IMR-90 (cell line): ENCODE results near the gene AFMID. TPM values are rescaled to one million over a fixed set of nuclear protein-coding genes. Genes with fewer than 3 reads are reported as not detected.

Experiments used
- ATAC-seq: fragments of 200-7000 bp; cut with Tn5 transposase; 2 replicates; pipeline ENCODE4 v1.9.1; 2020; ENCODE audit warnings: low read depth, mild to moderate bottlenecking, moderate library complexity
- BruUV-seq: library from RNA; stranded (reverse); fragments of 400-500 nt; replicated peaks from 2 replicates; lab custom pipeline; 2021; lab: Mats Ljungman, UMichigan
- CTCF ChIA-PET: fragments of 300-600 bp; formaldehyde crosslinking; extraction: SDS; loops from one replicate; lab custom pipeline; 2021; ENCODE audit warnings: antibody characterized with exemption; lab: Yijun Ruan, JAX
- POLR2A ChIA-PET: fragments of 300-600 bp; sonication (Branson Sonifier 250); formaldehyde crosslinking; loops from one replicate; lab custom pipeline; 2022; ENCODE audit warnings: antibody characterized with exemption; ENCODE audit not compliant: unreplicated experiment; lab: Charles Lee
- DNase-seq: peaks from one replicate; pipeline ENCODE4 v3.0.0; 2013
- H2AFZ ChIP-seq: replicated peaks from 2 replicates; pipeline ENCODE3; 2013; ENCODE audit warnings: low read length, mild to moderate bottlenecking; ENCODE audit not compliant: poor library complexity
- H2AK5ac ChIP-seq: 2 replicates; pipeline ENCODE4 v1.6.1; 2013; ENCODE audit warnings: low read depth, low read length, inconsistent platforms
- H2AK9ac ChIP-seq: replicated peaks from 2 replicates; pipeline ENCODE3; 2013; ENCODE audit warnings: mild to moderate bottlenecking, low read depth, low read length, moderate library complexity; ENCODE audit not compliant: poor library complexity
- H2BK120ac ChIP-seq: 2 replicates; pipeline ENCODE4 v1.6.1; 2013; ENCODE audit warnings: low read depth, low read length, inconsistent platforms
- H2BK15ac ChIP-seq: 3 replicates; pipeline ENCODE4 v1.6.1; 2013; ENCODE audit warnings: low read depth, low read length, inconsistent platforms
- H2BK20ac ChIP-seq: 2 replicates; pipeline ENCODE4 v1.6.1; 2013; ENCODE audit warnings: low read depth, mild to moderate bottlenecking, inconsistent platforms, low read length, moderate library complexity
- H2BK5ac ChIP-seq: 2 replicates; pipeline ENCODE4 v1.6.1; 2013; ENCODE audit warnings: mild to moderate bottlenecking, low read depth, low read length, inconsistent platforms; ENCODE audit not compliant: poor library complexity, severe bottlenecking
- H3K14ac ChIP-seq: replicated peaks from 2 replicates; pipeline ENCODE4 v1.6.1; 2013; ENCODE audit warnings: low read depth, low read length, inconsistent platforms
- H3K18ac ChIP-seq: 2 replicates; pipeline ENCODE4 v1.6.1; 2013; ENCODE audit warnings: low read depth, low read length, control low read depth
- H3K23ac ChIP-seq: 2 replicates; pipeline ENCODE4 v1.6.1; 2013; ENCODE audit warnings: low read depth, low read length, inconsistent platforms
- H3K27ac ChIP-seq: 2 replicates; pipeline ENCODE4 v1.5.1; 2013; ENCODE audit warnings: mild to moderate bottlenecking, control low read depth, low read length; ENCODE audit not compliant: insufficient read depth
- H3K27me3 ChIP-seq: 2 replicates; pipeline ENCODE4 v1.6.1; 2013; ENCODE audit warnings: low read length; ENCODE audit not compliant: control insufficient read depth, insufficient read depth
- H3K36me3 ChIP-seq: 2 replicates; pipeline ENCODE4 v1.6.1; 2013; ENCODE audit warnings: low read length, mixed read lengths; ENCODE audit not compliant: control insufficient read depth, insufficient read depth
- H3K4ac ChIP-seq: 2 replicates; pipeline ENCODE4 v1.6.1; 2013; ENCODE audit warnings: low read depth, low read length, inconsistent platforms
- H3K4me1 ChIP-seq: 2 replicates; pipeline ENCODE4 v1.6.1; 2013; ENCODE audit warnings: low read length, mixed read lengths; ENCODE audit not compliant: control insufficient read depth, insufficient read depth
- H3K4me2 ChIP-seq: 2 replicates; pipeline ENCODE4 v1.6.1; 2013; ENCODE audit warnings: low read depth, mild to moderate bottlenecking, control low read depth, low read length, moderate library complexity
- H3K4me3 ChIP-seq: 2 replicates; pipeline ENCODE4 v1.5.1; 2013; ENCODE audit warnings: low read depth, mild to moderate bottlenecking, control low read depth, low read length, moderate library complexity; ENCODE audit not compliant: insufficient read depth
- H3K56ac ChIP-seq: 2 replicates; pipeline ENCODE4 v1.6.1; 2013; ENCODE audit warnings: low read length, inconsistent platforms; ENCODE audit not compliant: insufficient read depth; ENCODE audit errors: extremely low read depth
- H3K79me1 ChIP-seq, 2 experiments: 2 replicates each; pipeline ENCODE4 v1.6.1; 2013; ENCODE audit warnings: low read length in 2 of 2, inconsistent platforms in 1 of 2, low read depth in 1 of 2
- H3K9ac ChIP-seq: 2 replicates; pipeline ENCODE4 v1.6.1; 2013; ENCODE audit warnings: low read depth, low read length, control low read depth
- H3K9me1 ChIP-seq: 2 replicates; pipeline ENCODE4 v1.6.1; 2013; ENCODE audit warnings: low read length, inconsistent platforms; ENCODE audit not compliant: insufficient read depth
- H3K9me3 ChIP-seq: 2 replicates; pipeline ENCODE4 v1.6.1; 2013; ENCODE audit warnings: low read length; ENCODE audit not compliant: control insufficient read depth, insufficient read depth
- H4K20me1 ChIP-seq: 2 replicates; pipeline ENCODE4 v1.6.1; 2013; ENCODE audit warnings: low read length, inconsistent platforms; ENCODE audit not compliant: insufficient read depth
- H4K5ac ChIP-seq: 2 replicates; pipeline ENCODE4 v1.6.1; 2013; ENCODE audit warnings: mild to moderate bottlenecking, low read depth, low read length, control low read depth
- H4K8ac ChIP-seq, 2 experiments: 2 replicates each; pipeline ENCODE4 v1.6.1; 2013; ENCODE audit warnings: low read depth in 2 of 2, low read length in 2 of 2, control low read depth in 1 of 2, inconsistent platforms in 1 of 2
- H4K91ac ChIP-seq: 2 replicates; pipeline ENCODE4 v1.6.1; 2013; ENCODE audit warnings: low read depth, low read length, inconsistent platforms; ENCODE audit not compliant: insufficient read depth
- BHLHE40 ChIP-seq: fragments of 150-350 bp; IDR thresholded peaks from 2 replicates; pipeline ENCODE4 v1.6.1; 2016; ENCODE audit warnings: mild to moderate bottlenecking, low read depth, low read length
- CEBPB ChIP-seq: IDR thresholded peaks from 2 replicates; pipeline ENCODE4 v1.6.1; 2012; ENCODE audit warnings: low read depth, low read length, improper control_type of control experiment
- CHD1 ChIP-seq: IDR thresholded peaks from 2 replicates; pipeline ENCODE4 v1.6.1; 2012; ENCODE audit warnings: low read depth, low read length, improper control_type of control experiment
- ELK1 ChIP-seq: fragments of 150-350 bp; IDR thresholded peaks from 2 replicates; pipeline ENCODE4 v1.6.1; 2016; ENCODE audit warnings: low read depth, mild to moderate bottlenecking, low read length, moderate library complexity, borderline replicate concordance
- FOS ChIP-seq: fragments of 150-350 bp; IDR thresholded peaks from 2 replicates; pipeline ENCODE4 v1.6.1; 2016; ENCODE audit warnings: low read depth, low read length
- MAFK ChIP-seq: IDR thresholded peaks from 2 replicates; pipeline ENCODE4 v1.6.1; 2012; ENCODE audit warnings: low read depth, low read length, improper control_type of control experiment
- MAZ ChIP-seq: IDR thresholded peaks from 2 replicates; pipeline ENCODE4 v1.6.1; 2012; ENCODE audit warnings: low read depth, mild to moderate bottlenecking, low read length, improper control_type of control experiment, moderate library complexity, borderline replicate concordance
- MXI1 ChIP-seq: IDR thresholded peaks from 2 replicates; pipeline ENCODE4 v1.6.1; 2012; ENCODE audit warnings: low read depth, mild to moderate bottlenecking, low read length, moderate library complexity, borderline replicate concordance
- NFE2L2 ChIP-seq: fragments of 150-350 bp; IDR thresholded peaks from 2 replicates; pipeline ENCODE4 v1.6.1; 2016; ENCODE audit warnings: low read depth, mild to moderate bottlenecking, low read length
- POLR2A ChIP-seq: IDR thresholded peaks from 2 replicates; pipeline ENCODE4 v1.6.1; 2012; ENCODE audit warnings: mild to moderate bottlenecking, low read depth, low read length
- RAD21 ChIP-seq: IDR thresholded peaks from 2 replicates; pipeline ENCODE4 v1.6.1; 2012; ENCODE audit warnings: low read length, improper control_type of control experiment
- RCOR1 ChIP-seq: IDR thresholded peaks from 2 replicates; pipeline ENCODE4 v1.6.1; 2012; ENCODE audit warnings: mild to moderate bottlenecking, low read length, improper control_type of control experiment; ENCODE audit not compliant: insufficient replicate concordance
- RFX5 ChIP-seq: IDR thresholded peaks from 2 replicates; pipeline ENCODE4 v1.8.0; 2012; ENCODE audit warnings: low read depth, mild to moderate bottlenecking, low read length, moderate library complexity
- SMC3 ChIP-seq: fragments of 150-350 bp; IDR thresholded peaks from 2 replicates; pipeline ENCODE4 v1.6.1; 2016; ENCODE audit warnings: low read depth, mild to moderate bottlenecking, antibody characterized with exemption, low read length, moderate library complexity
- WGBS, 2 experiments: methylation state at CpG; one replicate each; pipeline versions ENCODE4 v1.1.5 to v1.1.7; 2013; ENCODE audit warnings: missing lambda C conversion rate in 2 of 2; ENCODE audit not compliant: insufficient read length in 1 of 2; ENCODE audit errors: extremely low coverage in 2 of 2; 5-methylcytosine and 5-hydroxymethylcytosine counted together
- dilution Hi-C: fragments of 300-500 bp; cut with HindIII; formaldehyde crosslinking; loops from one replicate; pipeline ENCODE4 v1.14.3; 2018; ENCODE audit warnings: low sequenced_read_pairs; ENCODE audit not compliant: unreplicated experiment
- in situ Hi-C: fragments of 300-500 bp; cut with MboI; formaldehyde crosslinking; loops from 3 replicates; pipeline ENCODE4 v1.14.3; 2019; ENCODE audit warnings: low sequenced_read_pairs, inconsistent platforms, mixed read lengths
- intact Hi-C: fragments of 100-400 bp; cut with micrococcal nuclease; formaldehyde crosslinking; loops from 2 replicates; pipeline ENCODE4 v1.10.0; 2022
- polyA plus RNA-seq, 3 experiments: library from polyadenylated mRNA; depleted of rRNA; stranded (reverse); fragments of >200 nt; gene quantifications; 2 replicates each; pipeline ENCODE4 v1.2.3, GENCODE V29; 2012; ENCODE audit warnings: low replicate concordance in 1 of 3
- total RNA-seq: library from RNA; depleted of rRNA; stranded (reverse); fragments of >200 nt; gene quantifications from 2 replicates; pipeline ENCODE4 v1.2.3, GENCODE V29; 2012
- TF ChIP-seq, protein P1 (sequence below): conservative IDR thresholded peaks from 2 replicates; pipeline ENCODE4 v1.5.1; 2012; ENCODE audit warnings: mild to moderate bottlenecking, low read depth, low read length, improper control_type of control experiment

Gene AFMID
- total and polyA plus RNA-seq, 2 of the 4 experiments (the other 2 are of a cell fraction): 41.0 to 65.1 TPM

DNA sequence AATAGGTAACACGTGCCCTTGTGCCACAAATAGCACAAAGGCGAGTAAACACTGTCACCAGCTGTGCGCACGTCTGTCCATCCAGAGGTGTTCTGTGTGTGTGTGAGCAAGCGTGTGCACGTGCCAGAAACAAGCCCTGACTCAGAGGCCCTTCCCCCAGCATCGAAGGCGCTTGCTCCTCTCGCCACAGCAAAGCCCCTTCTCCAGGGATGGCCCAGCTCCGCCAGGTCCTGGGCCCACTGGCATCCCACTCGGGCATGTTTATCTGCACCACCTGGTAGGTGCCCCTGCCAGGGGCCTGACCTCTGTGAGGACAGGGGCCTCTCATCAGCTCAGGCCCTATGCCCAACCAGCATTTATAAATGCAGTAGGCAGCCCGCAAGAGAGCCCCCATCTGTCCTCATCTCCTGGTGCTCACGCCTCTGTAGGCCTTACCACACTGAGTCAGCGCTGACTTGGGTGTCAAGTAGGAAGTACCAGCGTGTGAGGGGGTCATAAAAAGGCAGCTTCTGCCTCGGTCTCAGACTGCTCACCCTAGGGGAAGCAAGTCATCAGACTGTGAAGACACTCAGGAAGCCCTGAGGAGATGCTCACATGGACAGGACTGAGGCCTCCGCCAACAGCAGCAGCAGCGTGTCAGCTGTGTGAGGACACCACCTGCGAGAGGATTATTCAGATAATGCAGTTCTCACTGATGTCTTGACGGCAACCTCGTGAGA lies 55.0 kb downstream of the AFMID start:
- Histone ChIP-seq H3K9ac (no peak overlapping the region), H2AK9ac (no peak overlapping the region), H3K9me3 (no peaks in the 10 kb centered on the region), H3K4ac (no peak overlapping the region), H3K27ac (no peak overlapping the region), H3K79me1 (no peaks in the 10 kb centered on the region), H3K4me1 (peaks cover 2% of the 10 kb centered on the region; the same call in 1 of the 2 replicates), H2BK20ac (no peak overlapping the region), H3K4me2 (no peak overlapping the region), H3K27me3 (peaks cover 18% of the 10 kb centered on the region), H3K4me3 (no peak overlapping the region), H3K56ac (no peak overlapping the region), H4K8ac (no peak overlapping the region), H3K9me1 (no peaks in the 10 kb centered on the region), H3K23ac (no peak overlapping the region), H2BK120ac (no peak overlapping the region), H3K36me3 (no peaks in the 10 kb centered on the region), H2AFZ (no peak overlapping the region), H2AK5ac (no peak overlapping the region), H4K91ac (no peak overlapping the region), H2BK15ac (no peak overlapping the region), H4K20me1 (no peaks in the 10 kb centered on the region), H2BK5ac (no peak overlapping the region), H3K18ac (no peak overlapping the region), H4K5ac (no peak overlapping the region), H3K14ac (no peak overlapping the region)
- ChIA-PET CTCF (interaction anchor here (0.8 kb wide), 1 partner anchor 13 kb away, joined by 3 read pairs; no protein-coding TSS in a partner anchor), POLR2A (no interaction called here)
- intact Hi-C loops (no loop called here), in situ Hi-C loops (loop anchor here (10.0 kb wide), 1 partner anchor 127 kb away; no protein-coding TSS in a partner anchor), dilution Hi-C loops (no loop called here)
- DNase-seq (peak; percentile 19), ATAC-seq (no peak)
- BruUV-seq: no TSS peak
- 72% methylated on average over 3 of the region's 21 CpGs; no CpG with 5 or more reads in 1 of the 2 experiments for WGBS, 2 experiments
- TF ChIP-seq RAD21: no peak
- no peak for TF ChIP-seq NFE2L2
- no peak for TF ChIP-seq ELK1
- TF ChIP-seq, protein P1, sequence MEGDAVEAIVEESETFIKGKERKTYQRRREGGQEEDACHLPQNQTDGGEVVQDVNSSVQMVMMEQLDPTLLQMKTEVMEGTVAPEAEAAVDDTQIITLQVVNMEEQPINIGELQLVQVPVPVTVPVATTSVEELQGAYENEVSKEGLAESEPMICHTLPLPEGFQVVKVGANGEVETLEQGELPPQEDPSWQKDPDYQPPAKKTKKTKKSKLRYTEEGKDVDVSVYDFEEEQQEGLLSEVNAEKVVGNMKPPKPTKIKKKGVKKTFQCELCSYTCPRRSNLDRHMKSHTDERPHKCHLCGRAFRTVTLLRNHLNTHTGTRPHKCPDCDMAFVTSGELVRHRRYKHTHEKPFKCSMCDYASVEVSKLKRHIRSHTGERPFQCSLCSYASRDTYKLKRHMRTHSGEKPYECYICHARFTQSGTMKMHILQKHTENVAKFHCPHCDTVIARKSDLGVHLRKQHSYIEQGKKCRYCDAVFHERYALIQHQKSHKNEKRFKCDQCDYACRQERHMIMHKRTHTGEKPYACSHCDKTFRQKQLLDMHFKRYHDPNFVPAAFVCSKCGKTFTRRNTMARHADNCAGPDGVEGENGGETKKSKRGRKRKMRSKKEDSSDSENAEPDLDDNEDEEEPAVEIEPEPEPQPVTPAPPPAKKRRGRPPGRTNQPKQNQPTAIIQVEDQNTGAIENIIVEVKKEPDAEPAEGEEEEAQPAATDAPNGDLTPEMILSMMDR: no peak
- no peak for TF ChIP-seq CEBPB
- TF ChIP-seq CHD1: no peak
- TF ChIP-seq MXI1: no peak
- no peak for TF ChIP-seq RFX5
- TF ChIP-seq BHLHE40: no peak
- TF ChIP-seq RCOR1: no peak
- no peak for TF ChIP-seq FOS
- no peak for TF ChIP-seq MAZ
- TF ChIP-seq MAFK: no peak
- no peak for TF ChIP-seq SMC3
- TF ChIP-seq POLR2A: no peak
